ENCODE data around the gene RAPGEF2.
"Not testable (repeated sequence)": the region's sequence is repeated elsewhere in the genome, so short reads cannot be mapped to it uniquely, and the experiment has no call there.

RAPGEF2 gene

DNA sequence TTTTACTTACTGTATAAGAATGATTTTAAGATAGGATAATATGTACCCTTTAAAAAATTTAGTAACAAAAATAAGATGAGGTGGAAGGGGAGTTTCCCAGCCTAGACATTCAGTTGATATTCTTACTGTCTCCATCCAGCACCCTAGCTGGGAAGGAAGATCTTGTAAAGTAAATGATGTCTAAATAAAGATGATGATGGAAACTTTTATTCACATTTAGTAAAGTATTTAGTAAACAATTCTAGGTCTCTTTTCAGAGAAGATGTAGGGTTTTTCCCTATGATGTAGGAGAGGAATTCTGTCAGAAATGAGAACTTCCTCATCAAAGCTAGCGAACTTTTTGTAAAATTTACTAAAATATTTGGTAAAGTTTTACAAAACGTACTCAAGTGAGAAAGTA lies 136.8 kb downstream of the RAPGEF2 start:
- DNase-seq (ENCODE audit: low spot score), result no peak

DNA sequence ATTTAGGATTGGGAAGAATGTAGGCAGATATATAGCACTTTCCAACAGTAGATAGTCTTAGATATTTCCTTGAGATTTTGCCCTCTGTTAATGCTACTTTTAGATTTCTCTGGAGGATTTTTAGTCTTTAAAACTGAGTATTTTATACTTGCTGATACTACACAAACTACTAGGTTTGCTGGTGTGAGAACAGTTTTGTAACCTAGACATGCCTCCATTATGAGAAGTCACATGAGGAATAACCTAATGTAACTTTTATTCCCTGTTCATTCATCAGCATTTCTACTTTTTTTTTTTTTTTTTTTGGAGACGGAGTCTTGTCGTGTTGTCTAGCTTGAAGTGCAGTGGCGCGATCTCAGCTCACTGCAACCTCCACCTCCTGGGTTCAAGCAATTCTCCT lies 137.2 kb downstream of the RAPGEF2 start:
- no peak for DNase-seq (ENCODE audit: low spot score)

DNA sequence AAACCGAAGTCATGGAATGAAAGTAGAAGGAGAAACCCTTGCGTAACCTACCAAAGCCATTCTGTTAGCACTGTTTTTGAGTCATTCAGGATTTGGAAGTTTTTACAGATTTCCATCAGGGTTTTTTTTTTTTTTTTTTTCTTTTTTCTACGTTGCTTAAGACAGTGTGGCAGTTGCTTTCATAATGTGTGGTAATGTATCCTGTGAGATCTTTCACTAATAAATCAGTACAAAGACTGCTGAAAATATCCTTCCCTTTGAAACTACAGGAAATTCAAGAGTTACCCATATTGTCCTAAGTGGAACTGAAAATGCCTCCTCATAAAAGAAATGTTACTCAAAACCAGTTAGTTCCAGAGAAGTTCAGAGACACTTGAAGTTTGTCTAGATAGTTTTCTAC lies 137.8 kb downstream of the RAPGEF2 start:
- no peak for DNase-seq (ENCODE audit: low spot score)

DNA sequence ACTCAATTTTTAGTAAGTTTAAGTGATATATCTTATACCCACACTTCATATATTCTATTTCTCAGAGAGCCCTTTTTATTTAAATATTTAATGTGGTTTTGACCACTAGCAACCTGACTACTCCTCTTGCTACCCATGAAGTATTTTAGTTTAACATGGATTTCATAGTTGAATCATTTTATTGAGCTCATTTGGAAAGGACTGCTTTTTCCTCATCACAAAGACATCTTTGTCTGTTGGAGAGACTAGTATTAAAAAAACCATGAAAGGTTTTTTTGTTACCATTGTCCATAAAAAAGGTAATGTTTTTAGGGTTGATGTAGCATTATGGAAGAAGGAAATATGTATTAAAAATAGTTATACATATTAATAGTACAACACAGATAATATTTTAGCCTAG lies 139.5 kb downstream of the RAPGEF2 start:
- no peak for DNase-seq (ENCODE audit: low spot score)

DNA sequence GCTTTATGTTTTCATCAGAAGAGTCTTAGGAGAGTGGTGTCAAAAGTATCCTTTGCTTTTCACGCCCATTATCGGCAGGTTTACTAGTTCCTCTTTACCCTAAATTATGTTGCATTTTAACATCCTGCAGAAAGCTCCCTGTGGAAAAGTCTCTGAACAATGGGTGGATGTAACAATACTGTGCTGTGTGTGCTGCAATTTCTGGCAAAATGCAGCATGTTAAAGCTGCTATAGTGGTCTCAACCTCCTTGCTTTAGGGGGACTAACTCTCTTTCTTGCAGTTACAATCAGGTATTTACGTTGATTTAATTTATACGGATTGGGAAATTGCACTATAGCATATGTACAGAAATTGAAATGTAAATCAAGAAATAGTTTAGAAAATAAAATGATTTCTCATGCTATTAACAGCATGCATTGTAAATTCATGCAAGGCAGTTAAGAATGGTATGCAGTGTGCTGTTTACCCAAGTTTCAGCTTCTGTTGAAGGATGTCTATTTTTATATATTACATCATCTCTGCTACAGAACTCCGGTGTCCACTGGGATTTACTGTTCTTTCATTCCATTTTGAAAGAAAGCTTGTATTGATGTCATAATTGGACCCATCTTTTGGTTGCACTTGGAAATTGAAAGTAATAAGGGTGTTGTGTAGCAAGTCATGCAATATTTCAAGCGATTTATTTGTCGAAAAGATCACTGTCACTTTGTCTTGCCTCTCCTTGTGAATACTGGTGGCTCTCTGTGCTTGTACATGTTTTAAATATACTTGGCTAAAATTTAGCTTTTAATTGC lies 145.7 kb downstream of the RAPGEF2 start:
- no peak for DNase-seq (ENCODE audit: low spot score)

DNA sequence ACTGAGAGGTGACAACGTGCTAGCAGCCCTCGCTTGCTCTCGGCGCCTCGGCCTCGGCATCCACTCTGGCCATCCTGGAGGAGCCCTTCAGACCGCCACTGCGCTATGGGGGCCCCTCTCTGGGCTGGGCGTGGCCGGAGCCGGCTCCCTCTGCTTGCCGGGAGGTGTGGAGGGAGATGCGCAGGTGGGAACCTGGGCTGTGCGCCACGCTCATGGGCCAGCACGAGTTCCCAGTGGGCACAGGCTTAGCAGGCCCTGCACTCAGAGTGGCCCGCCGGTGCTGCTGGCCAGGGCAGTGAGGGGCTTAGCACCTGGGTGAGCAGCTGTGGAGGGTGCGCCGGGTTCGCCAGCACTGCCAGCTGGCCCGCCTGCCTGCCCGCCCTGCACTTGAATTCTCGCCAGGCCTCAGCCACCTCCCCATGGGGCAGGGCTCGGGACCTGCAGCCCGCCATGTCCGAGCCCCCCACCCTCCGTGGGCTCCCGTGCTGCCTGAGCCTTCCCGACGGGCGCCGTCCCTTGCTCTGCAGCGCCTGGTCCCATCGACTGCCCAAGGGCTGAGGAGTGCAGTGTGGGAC lies 148.0 kb downstream of the RAPGEF2 start:
- DNase-seq (ENCODE audit: low spot score), result no peak

DNA sequence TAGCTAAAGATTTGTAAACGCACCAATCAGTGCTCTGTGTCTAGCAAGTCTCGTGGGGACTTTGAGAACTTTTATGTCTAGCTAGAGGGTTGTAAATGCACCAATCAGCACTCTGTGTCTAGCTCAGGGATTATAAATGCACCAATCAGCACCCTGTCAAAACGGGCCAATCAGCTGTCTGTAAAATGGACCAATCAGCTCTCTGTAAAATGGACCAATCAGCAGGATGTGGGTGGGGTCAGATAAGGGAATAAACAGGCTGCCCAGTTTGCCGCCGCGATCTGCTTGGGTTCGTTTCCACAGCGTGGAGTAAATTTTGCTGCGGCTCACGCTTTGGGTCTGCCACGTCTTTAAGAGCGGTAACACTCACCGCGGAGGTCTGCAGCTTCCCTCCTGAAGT lies 148.7 kb downstream of the RAPGEF2 start:
- DNase-seq (ENCODE audit: low spot score), result not testable (repeated sequence)

DNA sequence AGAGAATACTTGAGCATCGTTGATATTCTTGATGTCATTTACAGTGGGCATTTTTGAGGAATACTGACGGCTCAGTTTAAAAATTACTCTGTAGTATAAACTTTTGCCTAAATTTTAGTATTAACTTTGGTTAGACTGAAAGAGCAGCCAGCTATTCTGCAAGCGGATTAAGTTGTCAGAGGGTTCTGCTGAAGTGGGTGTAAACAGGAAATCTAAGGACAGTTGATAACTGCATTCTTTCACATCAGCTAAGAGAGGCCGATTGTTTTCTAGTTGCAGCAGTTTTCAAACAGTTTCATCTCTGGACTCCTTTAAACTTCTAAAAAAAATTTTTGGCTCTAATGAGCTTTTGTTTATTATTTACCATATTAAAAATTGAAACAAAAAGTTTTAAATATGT lies 149.6 kb downstream of the RAPGEF2 start:
- DNase-seq (ENCODE audit: low spot score), result no peak

DNA sequence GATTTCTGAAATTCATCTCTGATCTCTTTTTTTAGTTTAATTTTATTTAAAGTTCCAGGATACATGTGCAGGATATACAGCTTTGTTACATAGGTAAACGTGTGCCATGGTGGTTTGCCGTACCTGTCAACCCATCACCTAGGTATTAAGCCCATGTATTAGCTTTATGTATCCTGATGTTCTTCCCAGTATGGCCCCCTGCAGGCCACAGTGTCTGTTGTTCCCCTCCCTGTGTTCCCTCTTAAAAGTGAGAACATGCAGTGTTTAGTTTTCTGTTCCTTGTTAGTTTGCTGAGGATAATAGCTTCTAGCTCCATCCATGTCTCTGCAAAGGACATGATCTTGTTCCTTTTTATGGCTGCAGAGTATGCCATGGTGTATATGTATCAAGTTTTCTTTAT lies 153.2 kb downstream of the RAPGEF2 start:
- no peak for DNase-seq (ENCODE audit: low spot score)

DNA sequence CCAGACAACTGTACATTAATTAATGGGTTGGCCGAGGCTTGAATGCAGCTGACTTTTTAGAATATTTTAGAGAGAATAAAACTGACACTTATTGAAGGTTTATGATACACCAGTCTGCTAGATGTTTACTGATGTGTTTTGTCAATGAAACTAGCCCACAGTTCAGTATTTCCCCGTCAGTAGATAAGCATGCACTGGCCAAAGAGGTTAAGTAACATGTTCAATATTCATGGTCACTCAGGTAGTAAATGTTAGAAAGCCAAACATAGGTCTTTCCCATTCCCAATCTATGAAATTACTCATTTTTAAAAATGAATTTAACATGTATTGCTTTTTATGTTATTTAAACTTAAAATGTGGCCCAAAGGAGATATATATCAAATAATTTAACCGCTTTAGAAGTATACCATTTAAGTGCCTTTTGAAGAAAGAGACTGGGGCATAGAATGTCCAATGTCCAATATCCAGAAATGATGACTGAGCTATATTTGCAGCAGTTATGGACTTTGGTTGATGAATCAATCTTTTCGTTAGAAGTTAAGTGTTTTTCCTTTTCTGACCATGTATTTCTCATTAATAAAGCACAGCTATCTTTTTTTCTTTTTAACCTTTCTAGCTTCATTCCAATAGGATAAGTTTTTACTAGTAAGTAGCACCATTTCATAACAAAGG lies 156.1 kb downstream of the RAPGEF2 start:
- DNase-seq (ENCODE audit: low spot score), result no peak

DNA sequence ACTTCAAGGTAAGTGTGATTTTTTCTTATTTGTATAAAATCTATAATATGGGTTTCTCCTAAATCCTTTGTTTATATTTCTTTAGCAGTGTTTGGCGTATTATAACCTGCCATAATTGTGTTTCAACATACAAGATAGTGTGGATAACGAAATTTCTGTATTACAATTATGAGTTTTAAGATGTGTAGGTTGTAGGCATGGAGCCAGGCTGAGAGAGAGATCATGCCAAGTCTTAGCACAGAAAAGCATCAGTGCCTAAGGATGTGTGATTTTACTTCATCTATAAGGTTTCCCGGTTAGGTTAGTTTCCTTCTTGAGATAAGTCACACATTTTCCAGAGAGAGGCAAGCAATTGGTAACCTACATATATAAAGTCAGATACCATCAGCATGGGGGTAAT lies 161.2 kb downstream of the RAPGEF2 start:
- DNase-seq (ENCODE audit: low spot score), result no peak

DNA sequence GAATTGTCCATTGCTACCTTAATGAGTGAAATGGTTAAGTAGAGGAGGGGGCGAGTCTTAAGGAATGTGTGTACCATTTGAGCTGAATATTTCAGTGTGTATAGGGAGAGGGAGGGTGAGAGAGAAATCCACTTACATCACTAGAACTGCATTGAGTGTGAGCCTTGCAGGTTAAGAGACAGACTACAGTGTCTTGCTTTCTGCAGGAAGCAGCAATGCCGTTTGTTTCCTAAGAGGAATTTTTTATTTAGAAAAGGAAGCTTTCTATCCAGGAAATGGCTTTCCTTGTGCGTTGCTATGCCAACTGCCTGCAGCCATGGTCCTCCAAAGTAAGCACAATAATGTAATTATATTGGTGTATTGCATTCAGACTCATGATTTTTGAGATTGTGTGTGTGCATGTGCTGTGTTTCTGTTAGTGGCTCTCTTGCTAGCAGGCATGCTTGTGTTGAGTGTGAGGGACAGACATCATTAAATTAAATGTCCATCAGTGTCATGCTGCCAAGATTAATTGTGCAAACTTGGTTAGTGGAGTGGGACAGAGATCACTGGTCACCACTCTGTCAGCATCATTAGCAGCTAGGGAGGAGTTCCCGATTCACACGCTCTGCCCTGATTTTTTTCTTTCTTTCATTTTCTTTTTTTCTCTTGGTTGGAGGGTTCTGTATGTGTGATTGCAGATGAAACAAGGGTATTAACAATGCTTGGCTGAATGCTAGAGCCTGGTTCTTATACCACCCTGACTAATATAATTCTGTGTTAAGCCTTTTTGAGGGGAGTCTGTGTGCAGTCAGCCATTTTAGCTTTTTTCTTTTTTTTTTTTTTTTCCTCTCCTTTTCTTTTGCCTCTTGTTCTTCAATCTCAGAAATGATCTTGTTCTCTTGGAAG lies 164.3 kb downstream of the RAPGEF2 start:
- DNase-seq (ENCODE audit: low spot score), result no peak

DNA sequence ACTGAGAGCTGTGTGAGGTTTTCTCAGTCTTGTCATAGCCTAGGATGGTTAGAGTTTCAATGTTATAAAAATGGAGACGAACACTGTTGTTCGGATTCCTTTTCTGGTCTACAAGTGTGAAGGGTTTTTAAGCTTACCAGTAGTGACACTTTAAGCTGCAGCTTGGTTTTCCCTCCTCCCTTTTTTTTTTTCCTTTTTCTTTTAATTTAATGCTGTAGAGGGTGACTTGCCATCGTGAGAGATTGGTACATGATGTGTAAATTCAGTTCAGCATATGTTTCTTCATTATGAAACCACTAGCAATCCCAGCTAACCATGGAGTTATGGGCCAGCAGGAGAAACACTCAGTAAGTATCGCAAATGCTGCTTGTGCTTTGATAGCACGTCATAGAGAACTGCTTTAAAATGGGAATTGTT lies 165.0 kb downstream of the RAPGEF2 start:
- no peak for DNase-seq (ENCODE audit: low spot score)

DNA sequence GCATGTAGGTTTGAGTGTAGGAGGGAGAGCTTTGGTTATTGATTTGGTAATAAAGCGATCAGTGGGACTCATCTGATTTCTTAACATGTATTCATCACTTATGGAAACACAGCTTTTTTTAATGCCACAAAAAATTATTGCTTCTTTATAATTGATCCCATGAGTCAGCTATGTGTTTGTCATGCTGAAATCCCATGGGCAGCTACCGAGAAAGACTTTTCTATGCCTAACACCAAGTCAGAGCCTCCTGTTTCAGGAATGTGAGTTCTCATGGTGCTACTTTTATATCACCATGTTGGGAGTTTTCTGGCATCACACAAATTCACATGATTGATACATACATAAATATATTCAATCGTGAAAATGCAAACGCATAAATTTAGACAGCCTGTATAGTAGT lies 165.7 kb downstream of the RAPGEF2 start:
- no peak for DNase-seq (ENCODE audit: low spot score)

DNA sequence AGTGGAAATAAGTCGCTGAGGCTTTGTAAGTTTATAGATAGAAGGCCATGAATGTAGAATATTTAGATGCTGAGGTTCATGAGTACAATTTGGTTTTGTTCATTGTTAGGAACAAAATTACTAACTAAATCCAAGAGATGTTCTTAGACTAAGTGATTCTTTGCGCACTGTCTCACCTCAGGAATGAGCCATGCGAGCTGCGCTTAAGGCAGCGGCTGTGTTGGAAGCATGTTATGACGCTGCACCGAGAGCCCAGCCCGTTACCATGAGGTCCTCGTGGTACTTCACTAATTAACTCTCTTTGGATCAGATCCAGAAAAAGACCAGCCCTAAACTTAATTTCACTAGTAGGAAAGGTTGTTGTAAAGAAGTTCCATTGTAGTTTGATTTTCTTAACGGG lies 166.2 kb downstream of the RAPGEF2 start:
- DNase-seq (ENCODE audit: low spot score), result no peak

DNA sequence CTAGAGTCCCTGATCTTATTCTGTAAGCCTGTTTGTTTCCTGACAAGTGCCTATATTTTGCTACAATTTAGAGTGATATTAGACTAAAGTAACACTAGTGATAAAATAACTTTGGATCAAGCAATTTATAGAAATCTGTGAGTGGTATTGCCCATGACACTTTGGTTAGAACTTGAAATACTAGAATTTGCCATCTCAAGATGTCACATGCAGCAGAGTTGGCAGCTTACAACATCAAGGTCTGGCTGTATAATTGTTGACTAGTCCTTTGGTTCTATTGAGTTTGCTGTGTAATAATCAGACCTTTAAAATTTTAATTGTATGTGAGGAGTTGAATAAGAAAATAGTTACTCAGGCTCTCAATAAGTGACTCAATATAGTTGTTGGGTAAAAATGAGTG lies 167.1 kb downstream of the RAPGEF2 start:
- no peak for DNase-seq (ENCODE audit: low spot score)

DNA sequence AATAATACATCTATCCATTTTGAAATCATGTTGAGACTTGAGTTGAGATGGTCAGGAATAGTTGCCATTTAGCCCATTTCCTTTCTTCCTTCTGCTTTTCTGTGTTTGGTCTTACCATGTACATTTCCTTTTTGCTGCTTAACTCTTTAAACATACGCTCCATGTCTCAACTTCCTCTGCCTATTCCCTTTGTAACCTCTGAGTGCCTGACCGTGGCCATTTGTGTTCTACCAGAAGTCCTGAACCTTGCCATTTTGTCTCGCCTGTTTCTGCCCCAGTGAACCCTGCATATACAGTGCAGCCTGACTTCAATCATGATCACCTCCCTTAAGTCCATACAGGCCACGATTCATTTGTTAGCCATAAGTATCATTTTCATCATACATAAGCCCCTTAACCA lies 169.0 kb downstream of the RAPGEF2 start:
- no peak for DNase-seq (ENCODE audit: low spot score)

DNA sequence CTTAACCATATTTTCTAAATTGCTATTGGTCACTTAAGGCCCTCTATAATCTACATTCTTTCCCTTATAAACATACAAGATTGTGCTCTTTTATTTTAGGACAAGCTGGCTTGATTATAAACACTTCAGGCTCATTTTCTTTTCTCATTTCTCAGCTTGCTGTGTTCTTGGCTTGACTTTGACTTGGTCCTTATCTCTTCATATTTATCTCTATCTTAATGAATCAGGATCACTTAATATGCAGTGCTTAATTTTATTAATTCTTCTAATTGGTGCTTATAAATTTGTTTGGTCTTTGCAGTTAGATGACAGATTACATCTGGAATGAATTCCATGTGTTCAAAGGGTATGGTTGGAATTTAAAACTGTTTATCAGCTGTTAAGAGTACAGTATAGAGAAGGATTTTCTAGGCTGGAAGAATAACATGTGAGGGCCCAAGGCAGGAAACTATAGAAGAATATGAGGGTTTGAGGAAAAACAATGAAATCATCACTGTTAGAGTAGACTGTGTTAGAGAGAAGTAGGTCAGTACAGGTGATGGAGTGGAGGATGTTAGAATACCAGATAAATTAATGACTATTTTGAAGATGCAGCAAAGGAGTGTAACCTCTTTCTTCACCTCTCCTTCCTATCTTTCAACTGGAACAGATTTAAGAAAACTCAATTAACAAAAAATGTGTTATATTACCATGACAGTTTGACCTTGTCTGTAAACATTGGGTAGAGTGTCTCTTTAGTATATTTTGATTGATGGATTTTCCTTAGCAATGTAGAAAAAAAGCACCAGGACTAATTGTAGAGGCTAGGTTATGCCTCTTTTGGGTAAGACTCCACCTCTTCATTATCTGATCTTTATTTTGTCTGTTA lies 169.6 kb downstream of the RAPGEF2 start:
- DNase-seq (ENCODE audit: low spot score), result no peak

DNA sequence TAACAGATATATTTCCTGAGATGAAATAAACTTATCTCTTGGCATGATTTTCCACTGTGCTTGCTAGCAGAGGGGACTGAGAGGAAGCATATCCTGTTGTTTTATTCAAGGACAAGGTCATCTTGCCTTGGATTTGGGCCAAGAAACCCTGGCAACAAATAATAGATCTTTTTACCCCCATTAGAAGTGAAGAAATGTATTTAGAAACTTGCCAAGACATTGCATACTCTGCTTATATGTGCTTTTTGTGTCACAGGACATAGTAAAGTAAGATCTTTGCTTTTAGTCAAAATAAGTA lies 170.2 kb downstream of the RAPGEF2 start:
- no peak for DNase-seq (ENCODE audit: low spot score)

DNA sequence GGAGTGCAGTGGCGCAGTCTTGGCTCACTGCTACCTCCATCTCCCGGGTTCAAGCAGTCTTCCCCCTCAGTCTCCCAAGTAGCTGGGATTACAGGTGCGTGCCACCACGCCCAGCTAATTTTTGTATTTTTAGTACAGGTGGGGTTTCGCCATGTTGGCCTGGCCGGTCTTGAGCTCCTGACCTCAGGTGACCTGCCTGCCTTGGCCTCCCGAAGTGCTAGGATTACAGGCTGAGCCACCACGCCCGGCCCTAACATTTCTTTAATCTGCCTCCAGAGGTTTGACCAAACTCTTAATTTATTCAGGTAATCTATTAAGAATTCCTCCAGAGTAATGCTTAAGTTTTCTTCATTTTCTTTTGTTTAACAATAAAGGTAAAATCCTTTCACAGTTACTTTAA lies 171.0 kb downstream of the RAPGEF2 start:
- DNase-seq (ENCODE audit: low spot score), result no peak

DNA sequence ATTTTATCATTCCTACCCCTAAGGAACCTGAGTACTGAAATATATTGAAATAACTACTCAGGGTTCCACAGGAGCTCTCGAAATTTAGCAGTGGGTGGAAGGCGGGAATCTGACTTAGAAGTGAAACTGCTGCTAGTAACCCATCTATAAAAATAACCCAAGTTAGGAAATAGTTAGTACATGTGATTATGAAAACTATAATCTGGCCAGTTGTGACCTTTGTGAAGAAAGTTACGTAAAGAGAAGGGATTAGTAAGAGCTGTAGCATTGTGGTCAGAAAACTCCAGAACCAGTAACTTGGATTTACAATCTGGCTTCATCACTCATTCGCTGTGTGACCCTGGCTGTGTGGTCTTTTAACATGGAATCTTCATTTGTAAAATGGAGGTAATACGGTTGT lies 175.5 kb downstream of the RAPGEF2 start:
- DNase-seq (ENCODE audit: low spot score), result no peak

DNA sequence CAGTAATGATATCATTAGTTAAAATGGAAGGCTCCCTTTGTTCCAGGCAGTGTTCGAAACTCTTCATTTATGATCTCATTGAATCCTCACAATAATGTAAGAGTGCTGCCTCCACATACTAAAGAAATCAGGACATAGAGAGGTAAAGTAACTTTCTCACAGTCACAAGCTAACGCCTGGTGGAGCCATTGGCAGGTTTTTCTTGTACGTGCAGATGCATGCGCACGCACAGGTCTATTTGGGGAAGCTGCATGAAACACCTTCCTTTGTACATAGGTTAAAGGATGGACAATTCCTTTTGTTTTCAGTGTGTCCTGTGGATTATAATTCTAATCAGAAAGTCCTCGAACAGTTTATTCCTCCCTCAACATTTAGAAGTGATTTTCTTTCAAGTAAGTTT lies 176.2 kb downstream of the RAPGEF2 start:
- DNase-seq (ENCODE audit: low spot score), result no peak
